ENCODE measurements around the gene GATAD2A. TPM values are rescaled to one million over a fixed set of nuclear protein-coding genes. Genes with fewer than 3 reads are reported as not detected.

GATAD2A gene
- total and polyA plus RNA-seq, 4 donors: 14.2 to 44.1 (median 35.0) TPM

GRCh38 chr19:19537075-19538048 is 131.9 kb downstream of the GATAD2A start:
- no peak overlapping the region for H3K4me3 ChIP-seq (ENCODE audit: low read depth, low read length)
- no peak for DNase-seq (ENCODE audit: low read depth in 4 of 6, low spot score in 6 of 6)
- H3K27ac ChIP-seq (ENCODE audit: low read depth, low read length): no peak overlapping the region
- peaks cover 45% of the 10 kb centered on the region for H3K4me1 ChIP-seq (ENCODE audit: control insufficient read depth, insufficient read depth, low read length)
- H3K9me3 ChIP-seq (ENCODE audit: control insufficient read depth, insufficient read depth, low read length): no peaks in the 10 kb centered on the region
- H3K36me3 ChIP-seq (ENCODE audit: control insufficient read depth, insufficient read depth, low read length): peaks cover 28% of the 10 kb centered on the region
- H3K27me3 ChIP-seq (ENCODE audit: control insufficient read depth, insufficient read depth, low read length): peaks cover 44% of the 10 kb centered on the region
- WGBS (ENCODE audit: insufficient coverage): 25% methylated on average over 54 of the region's 59 CpGs

DNA sequence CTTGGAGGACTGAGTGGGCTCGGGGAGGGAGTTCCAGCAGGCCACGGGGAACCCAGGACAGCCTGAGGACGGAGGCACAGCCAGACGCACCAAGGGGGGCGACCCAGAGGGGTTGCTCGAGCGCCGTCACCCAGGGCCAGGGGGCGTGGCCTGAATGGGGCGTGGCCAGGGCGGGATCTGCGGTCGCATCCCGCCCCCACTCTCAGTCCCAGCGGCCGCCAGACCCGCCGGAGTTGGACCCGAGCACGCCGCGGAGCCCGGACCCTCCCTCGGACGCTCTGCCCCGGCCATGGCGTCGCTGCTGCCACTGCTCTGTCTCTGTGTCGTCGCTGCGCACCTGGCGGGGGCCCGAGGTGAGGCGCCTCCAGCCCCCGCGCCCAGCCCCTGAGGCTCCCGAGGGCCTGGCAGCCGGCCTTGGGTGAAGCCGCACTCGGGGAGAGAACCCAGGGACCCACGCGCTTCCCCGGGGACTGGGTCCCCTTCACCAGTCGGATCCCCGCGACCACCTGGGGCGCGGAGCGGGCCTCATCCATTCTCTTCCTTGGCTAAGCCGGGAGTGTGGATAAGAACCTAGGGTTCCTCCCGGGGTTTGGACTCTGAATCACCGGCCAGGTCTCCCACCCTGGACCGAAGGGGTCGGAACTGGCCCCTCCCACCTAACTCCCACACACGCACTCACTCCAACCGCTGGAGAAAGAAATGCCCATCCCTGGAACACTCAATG is 132.7 kb downstream of the GATAD2A start, which contains the start of gene CILP2:
Gene CILP2 (plus strand): TSS at position 205 of the 724 bp plus-strand sequence. CDS start 85 bp downstream, at position 290.
- no peak within 1 kb of the TSS for H3K4me3 ChIP-seq (ENCODE audit: low read depth, low read length)
- H3K9me3 ChIP-seq (ENCODE audit: control insufficient read depth, insufficient read depth, low read length): no peaks in the 10 kb centered on the region
- H3K4me1 ChIP-seq (ENCODE audit: control insufficient read depth, insufficient read depth, low read length): peaks cover 42% of the 10 kb centered on the region
- H3K36me3 ChIP-seq (ENCODE audit: control insufficient read depth, insufficient read depth, low read length): peaks cover 21% of the 10 kb centered on the region
- no peak within 1 kb of the TSS for H3K27ac ChIP-seq (ENCODE audit: low read depth, low read length)
- DNase-seq (ENCODE audit: low read depth in 4 of 6, low spot score in 6 of 6): peak in 1 of 6 donors; percentile 11
- H3K27me3 ChIP-seq (ENCODE audit: control insufficient read depth, insufficient read depth, low read length): peaks cover 44% of the 10 kb centered on the region
- 3% methylated on average over 53 of the region's 56 CpGs for WGBS (ENCODE audit: insufficient coverage)

- peaks cover 42% of the 10 kb centered on the region for H3K4me1 ChIP-seq (ENCODE audit: control insufficient read depth, insufficient read depth, low read length)
- peaks cover 19% of the 10 kb centered on the region for H3K36me3 ChIP-seq (ENCODE audit: control insufficient read depth, insufficient read depth, low read length)
- H3K9me3 ChIP-seq (ENCODE audit: control insufficient read depth, insufficient read depth, low read length): no peaks in the 10 kb centered on the region
- DNase-seq (ENCODE audit: low read depth in 4 of 6, low spot score in 6 of 6): no peak
- no peak overlapping the region for H3K27ac ChIP-seq (ENCODE audit: low read depth, low read length)
- H3K4me3 ChIP-seq (ENCODE audit: low read depth, low read length): no peak overlapping the region
- H3K27me3 ChIP-seq (ENCODE audit: control insufficient read depth, insufficient read depth, low read length): peaks cover 44% of the 10 kb centered on the region
- 30% methylated on average over 7 of the region's 7 CpGs for WGBS (ENCODE audit: insufficient coverage)
Measured at GRCh38 chr19:19538785-19539166, 133.3 kb downstream of the GATAD2A start.

GRCh38 chr19:19539698-19540063 is 134.2 kb downstream of the GATAD2A start:
- Histone ChIP-seq H3K9me3 (ENCODE audit: control insufficient read depth, insufficient read depth, low read length) (no peaks in the 10 kb centered on the region), H3K4me1 (ENCODE audit: control insufficient read depth, insufficient read depth, low read length) (peaks cover 42% of the 10 kb centered on the region), H3K27ac (ENCODE audit: low read depth, low read length) (no peak overlapping the region), H3K36me3 (ENCODE audit: control insufficient read depth, insufficient read depth, low read length) (peaks cover 18% of the 10 kb centered on the region), H3K27me3 (ENCODE audit: control insufficient read depth, insufficient read depth, low read length) (peaks cover 44% of the 10 kb centered on the region), H3K4me3 (ENCODE audit: low read depth, low read length) (no peak overlapping the region)
- WGBS (ENCODE audit: insufficient coverage): 34% methylated on average over 18 of the region's 19 CpGs
- no peak for DNase-seq (ENCODE audit: low read depth in 4 of 6, low spot score in 6 of 6)

DNA sequence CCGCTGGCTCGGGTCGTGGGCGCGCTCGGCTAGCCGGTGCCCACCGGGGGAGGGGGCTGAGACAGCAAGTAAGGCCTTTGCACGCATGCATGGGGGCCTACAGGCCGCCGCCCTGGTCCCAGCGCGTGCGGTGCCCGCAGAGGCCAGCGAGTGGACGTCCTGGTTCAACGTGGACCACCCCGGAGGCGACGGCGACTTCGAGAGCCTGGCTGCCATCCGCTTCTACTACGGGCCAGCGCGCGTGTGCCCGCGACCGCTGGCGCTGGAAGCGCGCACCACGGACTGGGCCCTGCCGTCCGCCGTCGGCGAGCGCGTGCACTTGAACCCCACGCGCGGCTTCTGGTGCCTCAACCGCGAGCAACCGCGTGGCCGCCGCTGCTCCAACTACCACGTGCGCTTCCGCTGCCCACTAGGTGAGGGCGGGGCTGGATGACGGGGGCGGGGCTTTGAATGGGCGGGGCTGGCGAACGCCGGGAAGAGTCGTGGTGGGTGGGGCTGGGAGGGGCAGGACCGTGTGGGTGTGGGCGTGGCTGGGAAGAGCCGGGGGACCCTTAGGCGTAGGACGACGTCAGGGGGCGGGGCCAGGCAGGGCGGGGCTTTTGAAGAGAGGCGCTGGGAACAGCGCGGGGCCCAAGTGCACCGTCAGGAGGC is 134.7 kb downstream of the GATAD2A start:
- peaks cover 42% of the 10 kb centered on the region for H3K4me1 ChIP-seq (ENCODE audit: control insufficient read depth, insufficient read depth, low read length)
- H3K36me3 ChIP-seq (ENCODE audit: control insufficient read depth, insufficient read depth, low read length): peaks cover 16% of the 10 kb centered on the region
- H3K4me3 ChIP-seq (ENCODE audit: low read depth, low read length): no peak overlapping the region
- no peaks in the 10 kb centered on the region for H3K9me3 ChIP-seq (ENCODE audit: control insufficient read depth, insufficient read depth, low read length)
- no peak overlapping the region for H3K27ac ChIP-seq (ENCODE audit: low read depth, low read length)
- peak in 3 of 6 donors; percentile 33 to 88 (median 81) for DNase-seq (ENCODE audit: low read depth in 4 of 6, low spot score in 6 of 6)
- H3K27me3 ChIP-seq (ENCODE audit: control insufficient read depth, insufficient read depth, low read length): peaks cover 44% of the 10 kb centered on the region
- WGBS (ENCODE audit: insufficient coverage): 6% methylated on average over 74 of the region's 74 CpGs

DNA sequence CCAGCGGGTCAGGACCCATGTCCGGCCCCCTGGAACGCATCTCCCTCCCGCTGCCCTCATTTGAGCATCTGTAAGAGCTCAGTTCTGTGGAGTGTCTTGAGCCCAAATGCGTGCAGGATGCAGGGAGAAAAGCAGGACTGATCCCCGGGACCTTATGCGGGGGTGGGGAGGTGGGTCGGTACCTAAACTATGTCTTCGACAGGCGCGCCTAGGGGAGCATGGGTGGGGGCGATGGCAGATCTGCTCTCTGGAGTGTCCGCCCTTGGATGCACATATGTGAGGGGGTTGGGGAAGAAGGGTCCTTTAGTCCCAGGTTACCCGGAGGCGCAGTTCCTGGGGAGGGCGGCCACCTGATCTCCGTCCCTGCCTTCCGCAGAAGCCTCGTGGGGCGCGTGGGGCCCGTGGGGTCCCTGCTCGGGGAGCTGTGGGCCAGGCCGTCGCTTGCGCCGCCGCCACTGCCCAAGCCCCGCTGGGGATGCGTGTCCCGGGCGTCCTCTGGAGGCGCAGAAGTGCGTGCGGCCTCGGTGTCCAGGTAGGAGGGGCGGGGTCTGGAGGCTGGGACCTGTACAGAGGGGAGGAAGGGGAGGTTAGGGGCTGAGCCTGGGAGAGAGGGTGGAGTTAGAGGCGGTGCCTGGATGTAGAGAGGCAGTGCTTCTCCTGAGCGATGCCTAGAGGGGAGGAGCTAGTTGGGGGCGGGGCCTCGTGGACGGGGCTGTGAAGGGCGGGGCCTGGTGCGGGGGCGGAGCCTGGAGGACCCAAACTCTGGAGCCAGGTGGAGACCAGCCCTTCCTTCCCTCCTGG is 135.4 kb downstream of the GATAD2A start:
- Histone ChIP-seq H3K4me3 (ENCODE audit: low read depth, low read length) (no peak overlapping the region), H3K27me3 (ENCODE audit: control insufficient read depth, insufficient read depth, low read length) (peaks cover 44% of the 10 kb centered on the region), H3K36me3 (ENCODE audit: control insufficient read depth, insufficient read depth, low read length) (peaks cover 16% of the 10 kb centered on the region), H3K9me3 (ENCODE audit: control insufficient read depth, insufficient read depth, low read length) (no peaks in the 10 kb centered on the region), H3K4me1 (ENCODE audit: control insufficient read depth, insufficient read depth, low read length) (peaks cover 42% of the 10 kb centered on the region), H3K27ac (ENCODE audit: low read depth, low read length) (no peak overlapping the region)
- WGBS (ENCODE audit: insufficient coverage): 2% methylated on average over 45 of the region's 45 CpGs
- DNase-seq (ENCODE audit: low read depth in 4 of 6, low spot score in 6 of 6): peak in 2 of 6 donors; percentile 44 to 80

GRCh38 chr19:19541616-19542015 is 136.1 kb downstream of the GATAD2A start:
- Histone ChIP-seq H3K27ac (ENCODE audit: low read depth, low read length) (no peak overlapping the region), H3K4me1 (ENCODE audit: control insufficient read depth, insufficient read depth, low read length) (peaks cover 42% of the 10 kb centered on the region), H3K9me3 (ENCODE audit: control insufficient read depth, insufficient read depth, low read length) (no peaks in the 10 kb centered on the region), H3K4me3 (ENCODE audit: low read depth, low read length) (no peak overlapping the region), H3K27me3 (ENCODE audit: control insufficient read depth, insufficient read depth, low read length) (peaks cover 44% of the 10 kb centered on the region), H3K36me3 (ENCODE audit: control insufficient read depth, insufficient read depth, low read length) (peaks cover 15% of the 10 kb centered on the region)
- WGBS (ENCODE audit: insufficient coverage): 80% methylated on average over 15 of the region's 16 CpGs
- no peak for DNase-seq (ENCODE audit: low read depth in 4 of 6, low spot score in 6 of 6)

DNA sequence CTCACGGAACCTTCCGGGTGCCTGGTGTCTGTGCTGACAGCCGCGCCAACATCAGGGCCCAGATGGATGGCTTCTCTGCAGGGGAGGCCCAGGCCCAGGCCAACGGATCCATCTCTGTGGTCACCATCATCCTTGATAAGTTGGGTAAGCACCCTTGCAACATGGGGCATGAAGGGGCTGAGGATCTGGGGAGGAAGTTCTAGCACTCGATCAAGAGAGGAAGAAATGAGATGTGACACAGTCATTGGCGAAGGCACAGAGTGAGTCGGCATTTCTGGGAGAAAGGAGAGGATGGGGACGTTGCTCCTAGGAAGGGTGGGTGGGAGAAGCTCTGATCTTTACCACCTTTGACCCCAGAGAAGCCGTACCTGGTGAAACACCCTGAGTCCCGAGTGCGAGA is 137.0 kb downstream of the GATAD2A start:
- 84% methylated on average over 9 of the region's 12 CpGs for WGBS (ENCODE audit: insufficient coverage)
- Histone ChIP-seq H3K4me1 (ENCODE audit: control insufficient read depth, insufficient read depth, low read length) (peaks cover 38% of the 10 kb centered on the region), H3K27ac (ENCODE audit: low read depth, low read length) (no peak overlapping the region), H3K9me3 (ENCODE audit: control insufficient read depth, insufficient read depth, low read length) (no peaks in the 10 kb centered on the region), H3K4me3 (ENCODE audit: low read depth, low read length) (no peak overlapping the region), H3K27me3 (ENCODE audit: control insufficient read depth, insufficient read depth, low read length) (peaks cover 42% of the 10 kb centered on the region), H3K36me3 (ENCODE audit: control insufficient read depth, insufficient read depth, low read length) (peaks cover 10% of the 10 kb centered on the region)
- no peak for DNase-seq (ENCODE audit: low read depth in 4 of 6, low spot score in 6 of 6)

- Histone ChIP-seq H3K27me3 (ENCODE audit: control insufficient read depth, insufficient read depth, low read length) (peaks cover 36% of the 10 kb centered on the region), H3K36me3 (ENCODE audit: control insufficient read depth, insufficient read depth, low read length) (peaks cover 10% of the 10 kb centered on the region), H3K27ac (ENCODE audit: low read depth, low read length) (no peak overlapping the region), H3K9me3 (ENCODE audit: control insufficient read depth, insufficient read depth, low read length) (no peaks in the 10 kb centered on the region), H3K4me1 (ENCODE audit: control insufficient read depth, insufficient read depth, low read length) (peaks cover 32% of the 10 kb centered on the region), H3K4me3 (ENCODE audit: low read depth, low read length) (no peak overlapping the region)
- no peak for DNase-seq (ENCODE audit: low read depth in 4 of 6, low spot score in 6 of 6)
- WGBS (ENCODE audit: insufficient coverage): 96% methylated on average over 13 of the region's 13 CpGs
Measured at GRCh38 chr19:19543101-19543500, 137.6 kb downstream of the GATAD2A start.

Data from spinal cord (tissue), 10 donors.